HL-60 (cell line): ENCODE measurements around the gene ZMIZ1.

Experiments
- DNase-seq, 2 experiments: peaks; one replicate each; pipeline ENCODE4 v3.0.0-alpha.2; 2010 to 2020; ENCODE audit warnings: low read depth in 1 of 2, low spot score in 1 of 2
- H3K27ac ChIP-seq: fragments of 250-450 bp; sonication (Bioruptor Pico); replicated peaks from 2 replicates; pipeline ENCODE4 v1.5.1; 2020; ENCODE audit warnings: mild to moderate bottlenecking, moderate library complexity
- H3K27me3 ChIP-seq: fragments of 250-450 bp; sonication (Bioruptor Pico); 2 replicates; pipeline ENCODE4 v1.5.1; 2021; ENCODE audit warnings: mild to moderate bottlenecking, moderate library complexity; ENCODE audit not compliant: insufficient read depth, poor library complexity, severe bottlenecking
- H3K4me3 ChIP-seq: replicated peaks from 2 replicates; pipeline ENCODE4 v1.5.1; 2011; ENCODE audit warnings: mild to moderate bottlenecking, control low read depth, low read length; ENCODE audit not compliant: insufficient read depth
- CTCF ChIP-seq: IDR thresholded peaks from one replicate; pipeline ENCODE4 v1.5.1; 2011; ENCODE audit warnings: low read length, control low read depth, inconsistent platforms; ENCODE audit not compliant: insufficient read depth
- GABPA ChIP-seq: IDR thresholded peaks from 2 replicates; pipeline ENCODE4 v1.6.1; 2012; ENCODE audit warnings: low read depth
- POLR2AphosphoS5 ChIP-seq: IDR thresholded peaks from 2 replicates; pipeline ENCODE4 v1.6.1; 2012; ENCODE audit warnings: low read depth
- REST ChIP-seq: IDR thresholded peaks from 2 replicates; pipeline ENCODE4 v1.6.1; 2012; ENCODE audit warnings: low read depth; ENCODE audit not compliant: insufficient replicate concordance
- SPI1 ChIP-seq: IDR thresholded peaks from 2 replicates; pipeline ENCODE4 v1.6.1; 2012; ENCODE audit warnings: low read depth, mild to moderate bottlenecking, borderline replicate concordance

ZMIZ1 gene

GRCh38 chr10:79082631-79083596 is 14.1 kb downstream of the ZMIZ1 start:
- H3K27me3 ChIP-seq = no peaks in the 10 kb centered on the region
- H3K27ac ChIP-seq = peak overlapping the region; percentile 86
- DNase-seq = no peak
- TF ChIP-seq REST = no peak
- no peak for TF ChIP-seq SPI1
- TF ChIP-seq GABPA = no peak
- no peak overlapping the region for H3K4me3 ChIP-seq

GRCh38 chr10:79084012-79084971 is 15.5 kb downstream of the ZMIZ1 start:
- Histone ChIP-seq H3K27me3 (no peaks in the 10 kb centered on the region), H3K27ac (peak overlapping the region; percentile 86), H3K4me3 (no peak overlapping the region)
- peak; percentile 33; the same call in 1 of the 2 replicates for TF ChIP-seq SPI1
- TF ChIP-seq REST = no peak
- no peak for TF ChIP-seq CTCF
- no peak for TF ChIP-seq GABPA
- TF ChIP-seq POLR2AphosphoS5 = peak; percentile 74
- peak; percentile 97 to 98 for DNase-seq

- Histone ChIP-seq H3K27me3 (no peaks in the 10 kb centered on the region), H3K4me3 (no peak overlapping the region), H3K27ac (peak overlapping the region; percentile 86)
- DNase-seq = peak in 1 of 2 experiments; percentile 62
- no peak for TF ChIP-seq GABPA
- no peak for TF ChIP-seq SPI1
- TF ChIP-seq CTCF = no peak
- TF ChIP-seq POLR2AphosphoS5 = peak; percentile 42; the same call in 1 of the 2 replicates
- no peak for TF ChIP-seq REST
Observed at GRCh38 chr10:79084972-79085597, 16.3 kb downstream of the ZMIZ1 start.
